SU-DHL-6 (cell line): ENCODE measurements around the gene TTN.

Experiments
- EZH2phosphoT487 ChIP-seq: fragments of 200-600 bp; sonication (generic), shearing (Covaris generic); conservative IDR thresholded peaks from 2 replicates; pipeline ENCODE4 v1.6.1; 2018; ENCODE audit warnings: mild to moderate bottlenecking, antibody characterized with exemption, low read length, moderate library complexity, mixed read lengths
- TF ChIP-seq, protein P1 (sequence below): fragments of 200-600 bp; sonication (generic); IDR thresholded peaks from one replicate; pipeline ENCODE4 v1.5.1; 2017; ENCODE audit warnings: antibody characterized with exemption, mild to moderate bottlenecking, low read length, moderate library complexity; ENCODE audit not compliant: insufficient read depth, poor library complexity, severe bottlenecking

DNA sequence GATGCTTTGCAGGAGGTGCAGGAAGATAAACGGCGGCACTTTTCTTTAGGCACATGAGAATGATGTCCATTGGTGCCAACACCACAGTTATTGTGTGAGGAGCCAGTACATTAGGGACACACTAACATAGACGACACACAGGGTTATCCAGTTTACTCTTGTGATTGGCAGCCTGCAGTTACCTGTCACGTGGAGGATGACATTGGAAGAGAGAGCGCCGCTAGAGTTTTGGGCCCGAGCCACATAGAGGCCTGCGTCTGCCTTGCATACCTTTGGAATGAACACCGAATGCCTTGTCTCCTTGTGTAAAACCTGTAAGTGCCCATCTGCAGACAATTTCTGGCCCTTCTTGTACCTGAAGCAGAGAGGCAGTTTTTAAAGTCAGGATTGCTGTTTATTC is 26.9 kb upstream of the TTN start:
- TF ChIP-seq EZH2phosphoT487: no peak
- TF ChIP-seq, protein P1, sequence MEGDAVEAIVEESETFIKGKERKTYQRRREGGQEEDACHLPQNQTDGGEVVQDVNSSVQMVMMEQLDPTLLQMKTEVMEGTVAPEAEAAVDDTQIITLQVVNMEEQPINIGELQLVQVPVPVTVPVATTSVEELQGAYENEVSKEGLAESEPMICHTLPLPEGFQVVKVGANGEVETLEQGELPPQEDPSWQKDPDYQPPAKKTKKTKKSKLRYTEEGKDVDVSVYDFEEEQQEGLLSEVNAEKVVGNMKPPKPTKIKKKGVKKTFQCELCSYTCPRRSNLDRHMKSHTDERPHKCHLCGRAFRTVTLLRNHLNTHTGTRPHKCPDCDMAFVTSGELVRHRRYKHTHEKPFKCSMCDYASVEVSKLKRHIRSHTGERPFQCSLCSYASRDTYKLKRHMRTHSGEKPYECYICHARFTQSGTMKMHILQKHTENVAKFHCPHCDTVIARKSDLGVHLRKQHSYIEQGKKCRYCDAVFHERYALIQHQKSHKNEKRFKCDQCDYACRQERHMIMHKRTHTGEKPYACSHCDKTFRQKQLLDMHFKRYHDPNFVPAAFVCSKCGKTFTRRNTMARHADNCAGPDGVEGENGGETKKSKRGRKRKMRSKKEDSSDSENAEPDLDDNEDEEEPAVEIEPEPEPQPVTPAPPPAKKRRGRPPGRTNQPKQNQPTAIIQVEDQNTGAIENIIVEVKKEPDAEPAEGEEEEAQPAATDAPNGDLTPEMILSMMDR: no peak
